Activated CD4-positive, alpha-beta T cell treated with anti-CD3 and anti-CD28 coated beads for 36 hours (primary cell): ENCODE results near the gene MT1A. TPM values are rescaled to one million over a fixed set of nuclear protein-coding genes. Genes with fewer than 3 reads are reported as not detected.

Source experiments
- ATAC-seq: fragments of 200-7000 bp; cut with Tn5 transposase; one replicate; pipeline ENCODE4 v1.10.0; 2021; ENCODE audit warnings: mild to moderate bottlenecking, moderate library complexity
- CTCF ChIA-PET: fragments of 350-600 bp; sonication (Branson Sonifier 250); formaldehyde crosslinking; loops from one replicate; lab custom pipeline; 2021; ENCODE audit warnings: antibody characterized with exemption; lab: Charles Lee
- POLR2A ChIA-PET: fragments of 350-600 bp; sonication (Branson Sonifier 250); formaldehyde crosslinking; loops from one replicate; lab custom pipeline; 2021; ENCODE audit warnings: antibody characterized with exemption, inconsistent platforms; lab: Charles Lee
- DNase-seq: peaks from one replicate; pipeline ENCODE4 v3.0.0-alpha.2; 2020
- H3K27ac Mint-ChIP-seq: one replicate; pipeline ENCODE4 v1.8.0; 2021; ENCODE audit warnings: mixed read lengths
- H3K27me3 Mint-ChIP-seq: one replicate; pipeline ENCODE4 v1.8.0; 2021; ENCODE audit warnings: mixed read lengths
- H3K36me3 Mint-ChIP-seq: one replicate; pipeline ENCODE4 v1.8.0; 2021; ENCODE audit warnings: low read depth, mixed read lengths
- H3K4me1 Mint-ChIP-seq: one replicate; pipeline ENCODE4 v1.8.0; 2021; ENCODE audit warnings: mixed read lengths
- H3K4me3 Mint-ChIP-seq: one replicate; pipeline ENCODE4 v1.8.0; 2021; ENCODE audit warnings: mild to moderate bottlenecking, moderate library complexity, mixed read lengths
- H3K9me3 Mint-ChIP-seq: one replicate; pipeline ENCODE4 v1.8.0; 2021; ENCODE audit warnings: low read depth, mixed read lengths
- intact Hi-C, 2 experiments: fragments of 100-400 bp; cut with DNase I in 1 of 2; cut with micrococcal nuclease in 1 of 2; formaldehyde crosslinking; loops; one replicate each; pipeline versions ENCODE4 v1.14.2 to v1.15.1; 2022 to 2024; cut with DNase I, micrococcal nuclease
- total RNA-seq, 2 experiments: library from RNA; stranded (reverse); gene quantifications; one replicate each; pipeline ENCODE4 v1.2.3, GENCODE V29; 2021

Gene MT1A
- total RNA-seq, 2 experiments from 2014 or later = 0.74 to 1.1 TPM

GRCh38 chr16:56604966-56605365, 33.5 kb upstream of the MT1A start:
- intact Hi-C loops = loop anchor here in 1 of 2 experiments (10.0 kb wide), 1 partner anchor 930 kb away; the partner anchor contains the start of gene CCDC102A
- no peak overlapping the region for H3K27ac Mint-ChIP-seq
- POLR2A ChIA-PET = interaction anchor here (1.5 kb wide), 1 partner anchor 97 kb away, joined by 3 read pairs; no protein-coding TSS in a partner anchor

GRCh38 chr16:56605475-56605874, 33.0 kb upstream of the MT1A start:
- ATAC-seq (no peak), DNase-seq (no peak)
- CTCF ChIA-PET = interaction anchor here (0.7 to 5.9 kb wide), 11 partner anchors 12 to 1031 kb away, joined by 3 to 28 read pairs (median 3); partner anchors contain the start of genes BBS2, MT1E and MT1X
- Mint-ChIP-seq H3K27me3 (peaks cover 3% of the 10 kb centered on the region), H3K9me3 (no peaks in the 10 kb centered on the region), H3K27ac (no peak overlapping the region), H3K4me3 (no peak overlapping the region), H3K4me1 (peaks cover 32% of the 10 kb centered on the region), H3K36me3 (peaks cover 7% of the 10 kb centered on the region)
- intact Hi-C loops = loop anchor here in 1 of 2 experiments (10.0 kb wide), 1 partner anchor 929 kb away; the partner anchor contains the start of gene CCDC102A
- POLR2A ChIA-PET = interaction anchor here (1.5 kb wide), 1 partner anchor 96 kb away, joined by 3 read pairs; no protein-coding TSS in a partner anchor

More at GRCh38 chr16:56604966-56605365, 33.5 kb upstream of the MT1A start:
- CTCF ChIA-PET = interaction anchor here (0.6 to 5.9 kb wide), 8 partner anchors 12 to 98 kb away, joined by 3 to 28 read pairs (median 3); no protein-coding TSS in a partner anchor
- peaks cover 6% of the 10 kb centered on the region for H3K27me3 Mint-ChIP-seq
- H3K36me3 Mint-ChIP-seq = peaks cover 7% of the 10 kb centered on the region
- no peak overlapping the region for H3K4me3 Mint-ChIP-seq
- DNase-seq (no peak), ATAC-seq (no peak)
- H3K9me3 Mint-ChIP-seq = no peaks in the 10 kb centered on the region
- H3K4me1 Mint-ChIP-seq = peaks cover 29% of the 10 kb centered on the region

DNA sequence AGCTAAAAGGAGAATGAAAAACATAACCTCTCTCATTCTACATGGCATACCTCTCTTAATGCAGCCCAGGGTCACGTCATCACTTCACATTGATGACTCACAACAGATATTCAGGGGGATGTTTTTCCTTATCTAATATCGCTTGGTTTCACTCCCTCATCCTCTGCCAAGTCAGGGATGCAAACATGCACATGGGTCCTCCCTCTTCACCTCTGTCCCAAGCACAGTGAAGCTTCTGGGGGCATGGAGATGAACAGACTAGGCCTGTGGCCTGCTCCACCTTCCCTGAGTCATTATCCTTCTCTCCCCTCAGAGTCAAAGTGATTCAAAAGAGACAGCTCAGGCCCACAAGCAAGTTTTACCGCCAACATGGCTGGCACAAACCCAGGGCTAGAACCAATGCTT, 32.4 kb upstream of the MT1A start:
- no peak overlapping the region for H3K4me3 Mint-ChIP-seq
- POLR2A ChIA-PET = interaction anchor here (1.5 kb wide), 1 partner anchor 96 kb away, joined by 3 read pairs; no protein-coding TSS in a partner anchor
- peak overlapping the region; percentile 64 for H3K27ac Mint-ChIP-seq
- intact Hi-C loops = loop anchor here in 1 of 2 experiments (10.0 kb wide), 1 partner anchor 929 kb away; the partner anchor contains the start of gene CCDC102A
- H3K36me3 Mint-ChIP-seq = peaks cover 7% of the 10 kb centered on the region
- DNase-seq (peak; percentile 45), ATAC-seq (no peak)
- CTCF ChIA-PET = interaction anchor here (0.7 to 2.3 kb wide), 9 partner anchors 17 to 1030 kb away, joined by 3 to 9 read pairs (median 3); partner anchors contain the start of genes BBS2, MT1E and MT1X
- no peaks in the 10 kb centered on the region for H3K9me3 Mint-ChIP-seq
- peaks cover 1% of the 10 kb centered on the region for H3K27me3 Mint-ChIP-seq
- peaks cover 37% of the 10 kb centered on the region for H3K4me1 Mint-ChIP-seq

GRCh38 chr16:56606476-56607108, 31.9 kb upstream of the MT1A start:
- POLR2A ChIA-PET = interaction anchor here (1.5 kb wide), 1 partner anchor 95 kb away, joined by 3 read pairs; no protein-coding TSS in a partner anchor
- peaks cover 1% of the 10 kb centered on the region for H3K27me3 Mint-ChIP-seq
- peaks cover 7% of the 10 kb centered on the region for H3K36me3 Mint-ChIP-seq
- no peak overlapping the region for H3K4me3 Mint-ChIP-seq
- DNase-seq = no peak
- H3K4me1 Mint-ChIP-seq = peaks cover 43% of the 10 kb centered on the region
- no peak for ATAC-seq
- CTCF ChIA-PET = interaction anchor here (0.6 to 2.3 kb wide), 7 partner anchors 30 to 95 kb away, joined by 3 to 9 read pairs (median 3); partner anchors contain the start of gene MT1X
- no peaks in the 10 kb centered on the region for H3K9me3 Mint-ChIP-seq
- H3K27ac Mint-ChIP-seq = peak overlapping the region; percentile 64
- intact Hi-C loops = loop anchor here in 1 of 2 experiments (10.0 kb wide), 1 partner anchor 928 kb away; the partner anchor contains the start of gene CCDC102A

GRCh38 chr16:56607109-56607618, 31.3 kb upstream of the MT1A start:
- peaks cover 7% of the 10 kb centered on the region for H3K36me3 Mint-ChIP-seq
- CTCF ChIA-PET = interaction anchor here (0.6 to 2.3 kb wide), 6 partner anchors 18 to 94 kb away, joined by 3 to 9 read pairs (median 6); partner anchors contain the start of genes MT1E and MT1X
- H3K4me3 Mint-ChIP-seq = peak overlapping the region; percentile 97
- ATAC-seq = no peak
- DNase-seq = peak; percentile 30
- POLR2A ChIA-PET = interaction anchor here (3.7 kb wide), 1 partner anchor 19 kb away, joined by 31 read pairs; the partner anchor contains the start of gene MT1E
- no peaks in the 10 kb centered on the region for H3K27me3 Mint-ChIP-seq
- intact Hi-C loops = loop anchor here in 1 of 2 experiments (10.0 kb wide), 1 partner anchor 928 kb away; the partner anchor contains the start of gene CCDC102A
- no peaks in the 10 kb centered on the region for H3K9me3 Mint-ChIP-seq
- H3K27ac Mint-ChIP-seq = peak overlapping the region; percentile 87
- H3K4me1 Mint-ChIP-seq = peaks cover 47% of the 10 kb centered on the region

DNA sequence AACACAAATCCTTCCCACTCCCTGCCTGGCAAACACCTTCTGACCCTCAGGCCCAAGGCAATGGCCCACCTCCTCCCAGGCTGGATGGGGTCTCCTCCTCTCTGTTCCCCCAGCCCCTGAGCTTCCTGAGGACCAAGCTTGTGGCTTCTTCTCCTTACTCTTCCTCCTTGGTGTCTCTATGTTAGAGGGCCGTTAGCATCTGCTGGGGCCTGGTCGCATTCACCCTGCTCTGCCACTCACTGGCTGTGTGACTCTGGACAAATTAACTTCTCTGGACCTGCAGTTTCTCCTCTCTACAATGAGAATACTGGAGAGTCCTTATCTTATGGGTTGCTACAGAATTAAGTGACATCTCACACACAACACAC, 30.8 kb upstream of the MT1A start:
- Mint-ChIP-seq H3K4me1 (peaks cover 52% of the 10 kb centered on the region), H3K4me3 (peak overlapping the region; percentile 97), H3K36me3 (peaks cover 7% of the 10 kb centered on the region), H3K27ac (peak overlapping the region; percentile 87), H3K27me3 (no peaks in the 10 kb centered on the region), H3K9me3 (no peaks in the 10 kb centered on the region)
- POLR2A ChIA-PET = interaction anchor here (3.7 kb wide), 1 partner anchor 19 kb away, joined by 31 read pairs; the partner anchor contains the start of gene MT1E
- ATAC-seq (no peak), DNase-seq (peak; percentile 22)
- intact Hi-C loops = loop anchor here (1.0 to 10.0 kb wide), 11 partner anchors 18 to 927 kb away; partner anchors contain the start of genes MT1F (in 2 of the 2), MT1X (in 2 of the 2), CCDC102A (in 1 of the 2) and HERPUD1 (in 1 of the 2)
- CTCF ChIA-PET = interaction anchor here (1.3 to 2.3 kb wide), 4 partner anchors 18 to 94 kb away, joined by 3 to 9 read pairs (median 8); partner anchors contain the start of genes MT1E and MT1X

DNA sequence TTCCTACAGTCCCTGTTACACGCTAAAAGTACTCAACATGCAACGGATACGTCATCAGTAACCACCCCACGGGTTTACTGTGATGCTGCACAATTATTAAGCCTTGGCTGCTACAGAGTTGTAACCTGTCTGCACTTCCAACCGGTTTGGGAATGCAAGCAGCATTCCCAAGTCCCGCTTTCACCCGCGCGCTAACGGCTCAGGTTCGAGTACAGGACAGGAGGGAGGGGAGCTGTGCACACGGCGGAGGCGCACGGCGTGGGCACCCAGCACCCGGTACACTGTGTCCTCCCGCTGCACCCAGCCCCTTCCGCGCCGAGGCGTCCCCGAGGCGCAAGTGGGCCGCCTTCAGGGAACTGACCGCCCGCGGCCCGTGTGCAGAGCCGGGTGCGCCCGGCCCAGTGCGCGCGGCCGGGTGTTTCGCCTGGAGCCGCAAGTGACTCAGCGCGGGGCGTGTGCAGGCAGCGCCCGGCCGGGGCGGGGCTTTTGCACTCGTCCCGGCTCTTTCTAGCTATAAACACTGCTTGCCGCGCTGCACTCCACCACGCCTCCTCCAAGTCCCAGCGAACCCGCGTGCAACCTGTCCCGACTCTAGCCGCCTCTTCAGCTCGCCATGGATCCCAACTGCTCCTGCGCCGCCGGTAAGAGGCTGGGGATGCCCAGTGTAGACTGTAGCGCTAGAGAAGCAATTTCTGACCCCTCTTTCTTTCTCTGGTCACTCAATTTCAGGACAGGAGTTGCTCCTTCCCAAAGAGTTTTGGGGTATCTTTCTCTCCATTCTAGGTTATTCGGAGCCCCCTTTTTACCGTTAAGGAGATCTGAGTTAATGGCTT, 30.2 kb upstream of the MT1A start, which contains the start of gene MT2A:
Gene MT2A, plus strand, starts transcription at position 542 of the 833 bp plus-strand sequence. Its CDS starts 72 bp downstream, at position 614.
- no peaks in the 10 kb centered on the region for H3K9me3 Mint-ChIP-seq
- POLR2A ChIA-PET = interaction anchor here (0.6 to 3.7 kb wide), 9 partner anchors 9 to 75 kb away, joined by 3 to 31 read pairs (median 4); partner anchors contain the start of genes MT1E, MT1H and MT1X
- peaks cover 7% of the 10 kb centered on the region for H3K36me3 Mint-ChIP-seq
- H3K27ac Mint-ChIP-seq = peak within 1 kb of the TSS; percentile 98
- peaks cover 56% of the 10 kb centered on the region for H3K4me1 Mint-ChIP-seq
- DNase-seq = peak; percentile 97
- CTCF ChIA-PET = interaction anchor here (1.0 to 1.7 kb wide), 4 partner anchors 10 to 94 kb away, joined by 3 to 9 read pairs (median 4); partner anchors contain the start of gene MT1E
- H3K27me3 Mint-ChIP-seq = no peaks in the 10 kb centered on the region
- intact Hi-C loops = loop anchor here (1.0 to 10.0 kb wide), 11 partner anchors 17 to 927 kb away; partner anchors contain the start of genes MT1F (in 2 of the 2), MT1X (in 2 of the 2), CCDC102A (in 1 of the 2) and HERPUD1 (in 1 of the 2)
- ATAC-seq = peak; percentile 66
- H3K4me3 Mint-ChIP-seq = peak within 1 kb of the TSS; percentile 97

DNA sequence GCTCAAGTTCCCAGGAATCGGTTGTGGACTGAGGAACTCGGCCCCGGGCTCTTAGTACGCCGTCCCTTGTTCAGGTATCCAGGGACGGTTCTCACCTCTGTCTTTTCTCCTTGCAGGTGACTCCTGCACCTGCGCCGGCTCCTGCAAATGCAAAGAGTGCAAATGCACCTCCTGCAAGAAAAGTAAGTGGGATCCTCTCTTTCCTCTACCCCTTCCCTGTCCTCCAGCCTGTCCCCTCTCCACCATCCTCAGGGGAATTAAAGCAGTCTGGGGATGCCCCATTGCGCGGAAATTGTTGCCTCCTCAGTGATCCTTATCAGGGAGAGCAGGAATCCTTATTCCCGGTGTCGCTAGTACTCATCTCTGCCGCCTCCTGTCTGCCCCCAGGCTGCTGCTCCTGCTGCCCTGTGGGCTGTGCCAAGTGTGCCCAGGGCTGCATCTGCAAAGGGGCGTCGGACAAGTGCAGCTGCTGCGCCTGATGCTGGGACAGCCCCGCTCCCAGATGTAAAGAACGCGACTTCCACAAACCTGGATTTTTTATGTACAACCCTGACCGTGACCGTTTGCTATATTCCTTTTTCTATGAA, 29.5 kb upstream of the MT1A start:
- H3K27me3 Mint-ChIP-seq = no peaks in the 10 kb centered on the region
- DNase-seq = peak; percentile 45
- peak overlapping the region; percentile 97 for H3K4me3 Mint-ChIP-seq
- CTCF ChIA-PET = interaction anchor here (0.6 to 1.7 kb wide), 5 partner anchors 9 to 93 kb away, joined by 3 to 9 read pairs (median 4); partner anchors contain the start of gene MT1E
- no peaks in the 10 kb centered on the region for H3K9me3 Mint-ChIP-seq
- H3K27ac Mint-ChIP-seq = peak overlapping the region; percentile 98
- POLR2A ChIA-PET = interaction anchor here (0.9 to 3.7 kb wide), 7 partner anchors 9 to 74 kb away, joined by 3 to 31 read pairs (median 5); partner anchors contain the start of genes MT1E and MT1X
- H3K4me1 Mint-ChIP-seq = peaks cover 63% of the 10 kb centered on the region
- H3K36me3 Mint-ChIP-seq = peaks cover 7% of the 10 kb centered on the region
- no peak for ATAC-seq
- intact Hi-C loops = loop anchor here (1.0 to 10.0 kb wide), 11 partner anchors 16 to 926 kb away; partner anchors contain the start of genes MT1E (in 2 of the 2), MT1F (in 2 of the 2), MT1X (in 2 of the 2) and CCDC102A (in 1 of the 2)

GRCh38 chr16:56609463-56609921, 29.0 kb upstream of the MT1A start:
- Mint-ChIP-seq H3K9me3 (no peaks in the 10 kb centered on the region), H3K4me1 (peaks cover 68% of the 10 kb centered on the region), H3K27ac (peak overlapping the region; percentile 98), H3K36me3 (peaks cover 7% of the 10 kb centered on the region), H3K27me3 (no peaks in the 10 kb centered on the region), H3K4me3 (peak overlapping the region; percentile 97)
- CTCF ChIA-PET = interaction anchor here (0.6 to 1.0 kb wide), 2 partner anchors 9 to 15 kb away, joined by 3 to 4 read pairs; no protein-coding TSS in a partner anchor
- DNase-seq (peak; percentile 91), ATAC-seq (peak; percentile 25)
- intact Hi-C loops = loop anchor here (1.0 to 10.0 kb wide), 6 partner anchors 16 to 925 kb away; partner anchors contain the start of genes CCDC102A (in 1 of the 2), HERPUD1 (in 1 of the 2), MT1E (in 1 of the 2) and NUDT21 (in 1 of the 2)
- POLR2A ChIA-PET = interaction anchor here (1.6 to 3.7 kb wide), 2 partner anchors 17 to 73 kb away, joined by 7 to 31 read pairs; partner anchors contain the start of genes MT1E and MT1X
